Retinal pigment epithelial cell (primary cell): ENCODE results near the gene PLD4.

Experiments
- DNase-seq: peaks from one replicate; pipeline ENCODE4 v3.0.0-alpha.2; 2010; ENCODE audit warnings: low read depth
- H3K4me3 ChIP-seq: 2 replicates; pipeline ENCODE4 v1.5.1; 2011; ENCODE audit warnings: mild to moderate bottlenecking, low read length, control low read depth, moderate library complexity
- TF ChIP-seq, protein P1 (sequence below): conservative IDR thresholded peaks from 2 replicates; pipeline ENCODE4 v1.5.1; 2011; ENCODE audit warnings: low read depth, low read length, control low read depth, inconsistent platforms

PLD4 gene

DNA sequence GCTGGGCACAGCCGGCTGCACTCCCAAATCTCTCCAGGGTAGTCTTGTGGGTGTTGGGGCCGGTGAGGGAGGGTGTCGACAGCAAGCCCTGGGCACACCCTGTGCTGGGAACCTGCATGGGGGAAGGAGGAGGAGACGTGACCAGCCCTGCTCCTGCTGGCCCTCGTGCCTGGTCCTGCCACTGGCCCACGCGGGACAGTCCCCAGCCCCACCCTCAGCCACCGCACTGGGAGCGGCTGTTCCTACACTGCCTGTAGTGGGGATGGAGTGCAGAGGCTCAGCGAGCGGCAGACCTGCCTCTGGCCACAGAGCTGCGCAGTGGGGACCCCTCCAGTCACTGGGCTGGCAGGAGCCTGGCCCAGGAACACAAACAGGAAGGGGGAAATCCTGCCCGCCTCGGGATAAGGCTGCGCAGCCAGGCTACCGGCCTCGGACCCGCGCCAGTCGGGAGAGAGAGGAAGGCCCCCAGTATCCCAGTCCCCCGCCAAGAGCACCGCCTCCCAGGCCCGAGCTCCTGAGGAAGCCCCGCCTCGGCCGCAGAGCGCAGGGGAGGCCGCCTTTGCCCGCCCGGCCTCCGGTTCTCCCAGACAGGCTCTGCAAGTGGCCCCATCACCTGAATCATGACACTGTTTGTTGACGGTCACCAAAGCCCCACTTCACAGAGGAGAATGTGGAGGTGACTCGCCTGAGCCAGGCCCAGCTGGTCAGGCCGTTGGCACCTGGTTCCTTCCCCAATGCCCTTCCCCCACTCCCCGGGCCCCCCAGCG is 42.9 kb downstream of the PLD4 start:
- TF ChIP-seq, protein P1, sequence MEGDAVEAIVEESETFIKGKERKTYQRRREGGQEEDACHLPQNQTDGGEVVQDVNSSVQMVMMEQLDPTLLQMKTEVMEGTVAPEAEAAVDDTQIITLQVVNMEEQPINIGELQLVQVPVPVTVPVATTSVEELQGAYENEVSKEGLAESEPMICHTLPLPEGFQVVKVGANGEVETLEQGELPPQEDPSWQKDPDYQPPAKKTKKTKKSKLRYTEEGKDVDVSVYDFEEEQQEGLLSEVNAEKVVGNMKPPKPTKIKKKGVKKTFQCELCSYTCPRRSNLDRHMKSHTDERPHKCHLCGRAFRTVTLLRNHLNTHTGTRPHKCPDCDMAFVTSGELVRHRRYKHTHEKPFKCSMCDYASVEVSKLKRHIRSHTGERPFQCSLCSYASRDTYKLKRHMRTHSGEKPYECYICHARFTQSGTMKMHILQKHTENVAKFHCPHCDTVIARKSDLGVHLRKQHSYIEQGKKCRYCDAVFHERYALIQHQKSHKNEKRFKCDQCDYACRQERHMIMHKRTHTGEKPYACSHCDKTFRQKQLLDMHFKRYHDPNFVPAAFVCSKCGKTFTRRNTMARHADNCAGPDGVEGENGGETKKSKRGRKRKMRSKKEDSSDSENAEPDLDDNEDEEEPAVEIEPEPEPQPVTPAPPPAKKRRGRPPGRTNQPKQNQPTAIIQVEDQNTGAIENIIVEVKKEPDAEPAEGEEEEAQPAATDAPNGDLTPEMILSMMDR, result no peak
- peak overlapping the region; percentile 36 for H3K4me3 ChIP-seq
- DNase-seq, result no peak

DNA sequence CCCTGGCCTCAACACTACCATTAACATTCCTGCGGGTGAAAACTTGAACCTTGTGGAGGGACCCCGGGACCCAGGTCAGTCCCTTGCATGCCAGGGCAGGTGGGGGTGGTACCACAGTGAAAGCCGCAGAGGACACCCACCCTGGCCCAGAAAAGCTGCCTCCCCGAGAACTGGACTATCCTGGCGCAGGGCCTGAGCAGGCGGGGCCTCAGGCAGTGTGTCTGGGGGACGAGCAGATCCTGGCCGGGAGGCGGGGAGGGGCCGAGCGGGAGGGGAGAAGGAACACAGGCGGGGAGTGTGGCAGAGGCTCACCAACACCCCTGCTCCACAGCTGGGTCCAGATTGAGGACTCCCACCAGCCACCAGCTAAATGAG is 43.5 kb downstream of the PLD4 start:
- H3K4me3 ChIP-seq, result peak overlapping the region; percentile 36

DNA sequence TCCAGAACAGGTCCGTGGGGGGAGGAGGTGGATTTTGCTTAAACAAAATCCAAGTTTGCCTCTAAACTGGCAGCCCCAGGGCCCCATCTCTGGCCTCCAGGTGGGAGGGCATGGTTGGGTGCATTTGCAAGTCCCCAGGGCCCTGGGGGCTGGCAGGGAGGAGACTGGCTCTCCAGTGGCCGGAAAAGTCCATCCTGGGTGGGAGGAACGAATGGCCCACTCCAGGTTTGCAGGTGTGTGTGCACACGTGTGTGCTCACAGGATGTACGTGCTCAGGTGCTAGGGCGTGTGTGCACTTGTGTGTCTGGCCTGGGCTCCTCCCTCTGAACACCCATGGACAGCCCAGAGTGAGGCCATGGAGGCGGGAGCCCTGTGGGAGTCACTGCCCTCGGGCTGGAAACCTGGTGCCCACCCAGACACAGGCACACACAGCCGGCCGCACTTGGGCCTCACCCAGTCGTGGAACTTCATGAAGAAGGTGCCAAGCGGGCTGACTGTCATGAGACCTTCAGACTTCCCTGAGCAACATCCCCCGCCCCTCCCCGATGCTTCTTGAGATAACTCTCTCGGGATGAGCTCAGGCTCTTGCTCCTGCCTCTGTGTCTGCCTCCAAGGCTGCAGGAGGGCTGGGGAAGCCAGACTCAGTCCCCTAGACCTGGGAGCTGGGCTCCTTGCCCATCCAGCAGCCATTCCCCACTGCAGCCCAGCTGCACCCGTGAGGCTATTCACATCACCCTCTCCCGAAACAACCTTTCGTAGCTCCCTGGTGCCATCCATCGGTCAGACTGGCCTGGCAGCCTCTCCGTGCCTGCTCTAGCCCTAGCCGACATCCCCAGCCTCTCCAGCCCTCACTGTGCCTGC is 44.1 kb downstream of the PLD4 start:
- no peak for DNase-seq
- peak overlapping the region; percentile 36 for H3K4me3 ChIP-seq
- TF ChIP-seq, protein P1, result no peak

More for the DNA sequence above, 43.5 kb downstream of the PLD4 start:
- DNase-seq, result peak; percentile 30
- TF ChIP-seq, protein P1, result no peak

DNA sequence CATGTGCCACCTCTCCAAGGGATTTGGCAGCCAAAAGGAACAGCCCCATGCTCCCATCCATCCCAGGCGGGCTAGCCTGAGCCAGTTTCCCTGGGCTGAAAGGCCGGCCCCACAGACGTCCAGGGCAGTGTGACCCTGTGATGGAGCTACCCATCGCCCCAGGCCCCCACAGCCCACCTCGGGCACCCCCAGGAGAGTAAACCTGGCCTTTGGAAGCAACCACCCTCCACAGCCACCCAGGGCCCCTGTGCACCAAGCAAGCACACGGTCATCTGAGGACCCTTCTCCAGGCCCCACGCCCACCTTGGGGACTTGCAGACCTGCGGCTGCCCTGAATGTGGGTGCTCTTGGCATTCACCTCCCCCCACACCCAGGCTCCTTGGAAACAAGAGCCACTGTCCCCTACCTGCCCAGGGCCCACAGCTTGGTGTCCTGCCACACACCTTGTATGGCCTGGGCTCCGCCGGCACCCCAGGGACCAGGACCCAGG is 45.1 kb downstream of the PLD4 start:
- DNase-seq, result no peak
- peak overlapping the region; percentile 21 for H3K4me3 ChIP-seq
- TF ChIP-seq, protein P1, result no peak

DNA sequence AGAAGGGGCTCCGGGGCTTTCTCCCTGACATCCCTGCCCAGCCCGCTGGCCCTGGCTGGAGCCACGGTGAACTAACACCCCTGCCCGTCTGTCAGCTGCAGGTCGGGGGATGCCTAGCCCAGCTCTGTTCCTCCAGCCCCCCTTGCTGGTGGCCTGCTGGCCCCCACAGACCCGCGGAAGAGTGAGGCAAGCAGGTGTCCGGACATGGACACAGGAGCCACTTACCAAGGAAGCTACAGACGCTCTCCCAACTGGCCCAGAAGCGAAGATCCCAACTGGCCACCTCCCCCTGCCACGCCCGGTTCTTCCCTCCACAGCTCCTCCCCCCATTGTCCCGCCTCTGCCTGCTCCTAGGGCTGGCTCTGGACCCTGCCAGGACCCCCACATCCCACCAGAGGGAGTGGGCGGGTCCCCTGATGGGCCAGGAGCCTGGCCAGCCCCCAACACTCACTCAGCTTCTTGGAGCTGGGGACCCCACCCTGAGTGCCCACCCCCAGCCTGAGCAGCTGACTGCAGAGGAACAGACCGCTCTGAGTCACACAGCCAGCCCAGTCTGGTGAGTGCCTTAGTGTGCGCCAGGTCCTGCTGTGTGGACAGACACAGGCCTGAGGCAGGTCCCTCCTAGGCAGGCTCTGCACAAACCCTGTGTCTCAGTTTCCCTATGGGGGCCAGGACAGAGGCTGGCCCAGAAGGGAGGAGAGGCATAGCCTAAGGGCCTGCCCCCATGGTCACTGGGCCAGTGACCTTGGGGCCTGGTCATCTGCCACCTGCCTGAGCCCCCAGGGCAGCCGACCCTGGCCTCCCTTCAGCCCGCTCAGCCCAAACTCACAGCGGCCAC is 45.8 kb downstream of the PLD4 start:
- peak; percentile 84 for DNase-seq
- H3K4me3 ChIP-seq, result peak overlapping the region; percentile 21
- TF ChIP-seq, protein P1, result no peak

DNA sequence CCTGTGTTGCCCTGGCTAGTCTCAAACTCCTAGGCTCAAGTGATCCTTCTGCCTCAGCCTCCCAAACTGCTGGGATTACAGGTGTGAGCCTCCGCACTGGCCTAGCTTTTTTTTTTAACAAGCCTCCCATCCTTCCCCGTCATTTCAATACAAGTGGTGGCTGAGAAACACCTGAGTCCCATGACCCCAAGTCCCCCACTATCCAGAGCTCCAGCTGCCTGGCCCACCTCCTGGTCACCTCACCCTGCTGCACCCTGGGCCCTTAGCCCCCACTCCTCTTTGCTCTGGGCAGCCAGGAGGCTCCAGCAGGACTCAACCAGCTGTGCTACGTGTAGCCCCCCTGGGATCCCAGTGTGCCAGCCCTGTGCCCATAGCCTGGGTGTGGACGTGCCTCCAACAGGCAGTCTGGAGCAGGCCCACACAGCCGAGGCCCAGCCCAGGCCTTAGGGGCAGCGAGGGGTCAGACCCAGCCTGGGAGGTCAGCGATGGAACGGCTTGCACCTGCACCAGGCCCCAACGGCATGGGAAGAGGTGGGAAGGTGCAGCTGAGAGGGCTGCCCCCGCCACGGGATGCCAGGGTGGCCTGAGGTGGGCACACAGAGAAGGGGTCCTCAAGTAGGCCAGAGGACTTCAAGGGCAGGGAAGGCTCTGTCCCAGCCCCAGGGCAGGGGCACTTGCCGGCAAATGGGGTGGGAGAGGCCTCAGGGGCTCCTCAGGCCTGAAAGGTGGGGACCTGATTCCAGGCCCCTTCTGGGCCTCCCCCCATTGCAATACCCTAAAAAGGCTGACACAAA is 47.0 kb downstream of the PLD4 start:
- H3K4me3 ChIP-seq, result no peak overlapping the region
- TF ChIP-seq, protein P1, result no peak
- DNase-seq, result no peak
